Fibroblast of villous mesenchyme (primary cell): ENCODE data around the gene SLC17A1. TPM values are rescaled to one million over a fixed set of nuclear protein-coding genes. Genes with fewer than 3 reads are reported as not detected.

ENCODE experiments used
- DNase-seq: peaks from one replicate; pipeline ENCODE4 v3.0.0-alpha.2; 2010; ENCODE audit warnings: low read depth
- H3K4me3 ChIP-seq: 2 replicates; pipeline ENCODE4 v1.5.1; 2011; ENCODE audit warnings: low read depth, mild to moderate bottlenecking, low read length
- CTCF ChIP-seq: IDR thresholded peaks from 2 replicates; pipeline ENCODE4 v1.5.1; 2012; ENCODE audit warnings: low read depth, mild to moderate bottlenecking, low read length; ENCODE audit not compliant: insufficient read depth
- total RNA-seq: library from RNA; depleted of rRNA; stranded (reverse); fragments of >200 nt; gene quantifications from 2 replicates; pipeline ENCODE4 v1.2.3, GENCODE V29; 2012

Gene SLC17A1
- total RNA-seq, 1 donor: not detected

- H3K4me3 ChIP-seq: no peak overlapping the region
- no peak for TF ChIP-seq CTCF
- DNase-seq: no peak
Measured at GRCh38 chr6:25804804-25805203, 27.0 kb downstream of the SLC17A1 start.

- TF ChIP-seq CTCF: no peak
- no peak overlapping the region for H3K4me3 ChIP-seq
- no peak for DNase-seq
Measured at GRCh38 chr6:25801436-25801835, 30.4 kb downstream of the SLC17A1 start.

- no peak for DNase-seq
- TF ChIP-seq CTCF: no peak
- no peak overlapping the region for H3K4me3 ChIP-seq
Measured at GRCh38 chr6:25794784-25795183, 37.1 kb downstream of the SLC17A1 start.

- DNase-seq: no peak
- no peak for TF ChIP-seq CTCF
- H3K4me3 ChIP-seq: no peak overlapping the region
Measured at GRCh38 chr6:25793970-25794369, 37.9 kb downstream of the SLC17A1 start.

GRCh38 chr6:25792016-25792415 lies 39.8 kb downstream of the SLC17A1 start:
- DNase-seq: no peak
- TF ChIP-seq CTCF: no peak
- H3K4me3 ChIP-seq: no peak overlapping the region

GRCh38 chr6:25789475-25789874 lies 42.4 kb downstream of the SLC17A1 start:
- no peak for TF ChIP-seq CTCF
- DNase-seq: no peak

GRCh38 chr6:25788305-25788922 lies 43.4 kb downstream of the SLC17A1 start:
- no peak overlapping the region for H3K4me3 ChIP-seq
- TF ChIP-seq CTCF: peak; percentile 69
- DNase-seq: peak; percentile 52

More at GRCh38 chr6:25789475-25789874, 42.4 kb downstream of the SLC17A1 start:
- H3K4me3 ChIP-seq: no peak overlapping the region
